ENCODE data around the gene KRAS.
"Not testable (repeated sequence)": the region's sequence is repeated elsewhere in the genome, so short reads cannot be mapped to it uniquely, and the experiment has no call there.

KRAS gene

DNA sequence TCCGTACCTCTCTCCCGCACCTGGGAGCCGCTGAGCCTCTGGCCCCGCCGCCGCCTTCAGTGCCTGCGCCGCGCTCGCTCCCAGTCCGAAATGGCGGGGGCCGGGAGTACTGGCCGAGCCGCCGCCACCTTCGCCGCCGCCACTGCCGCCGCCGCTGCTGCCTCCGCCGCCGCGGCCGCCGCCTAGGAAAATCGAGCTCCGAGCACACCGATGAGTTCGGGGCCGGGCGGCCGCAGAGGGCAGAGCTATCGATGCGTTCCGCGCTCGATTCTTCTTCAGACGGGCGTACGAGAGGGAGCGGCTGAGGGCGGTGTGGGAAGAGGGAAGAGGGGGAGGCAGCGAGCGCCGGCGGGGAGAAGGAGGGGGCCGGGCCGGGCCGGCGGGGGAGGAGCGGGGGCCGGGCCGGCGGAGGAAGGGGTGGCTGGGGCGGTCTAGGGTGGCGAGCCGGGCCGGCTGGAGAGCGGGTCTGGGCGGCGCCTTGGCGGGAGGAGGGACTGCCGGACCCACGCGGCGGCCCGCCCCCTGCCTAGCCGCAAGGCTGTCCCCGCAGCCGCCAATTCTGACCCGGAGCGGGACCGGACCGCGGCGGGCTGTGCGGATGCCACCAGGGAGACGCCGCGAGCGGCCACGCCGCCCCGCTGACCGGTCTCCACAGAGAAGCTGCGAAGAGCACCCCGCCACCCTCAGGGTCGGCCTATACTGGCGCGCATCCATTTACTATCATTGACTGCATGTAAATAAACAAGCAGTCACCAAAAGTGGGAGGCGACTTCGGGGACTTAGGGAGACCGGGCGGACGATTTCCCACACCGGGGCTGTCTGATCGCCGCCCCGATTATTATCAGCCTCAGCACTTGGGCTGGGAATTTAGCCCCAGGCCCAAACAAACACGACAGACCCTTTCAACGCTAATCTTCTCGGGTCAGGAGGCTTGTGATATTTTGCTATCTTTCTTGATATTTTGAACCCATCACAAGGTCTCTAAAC lies at the start of gene KRAS:
KRAS (minus strand) TSS at position 186 of the 987 bp plus-strand sequence.
- peaks cover under 1% of the 10 kb centered on the region for H3K36me3 Mint-ChIP-seq
- no peaks in the 10 kb centered on the region for H3K27me3 Mint-ChIP-seq
- peak within 1 kb of the TSS; percentile 90 for H3K27ac Mint-ChIP-seq
- no peaks in the 10 kb centered on the region for H3K9me3 Mint-ChIP-seq
- peak within 1 kb of the TSS; percentile 86 for H3K4me3 Mint-ChIP-seq
- H3K4me1 Mint-ChIP-seq = peaks cover 51% of the 10 kb centered on the region

GRCh38 chr12:25296381-25296780 lies 45.7 kb upstream of the KRAS start:
- no peaks in the 10 kb centered on the region for H3K27me3 Mint-ChIP-seq
- H3K27ac Mint-ChIP-seq = no peak overlapping the region
- peaks cover 2% of the 10 kb centered on the region for H3K36me3 Mint-ChIP-seq
- no peak overlapping the region for H3K4me3 Mint-ChIP-seq
- H3K9me3 Mint-ChIP-seq = no peaks in the 10 kb centered on the region
- H3K4me1 Mint-ChIP-seq = peaks cover 26% of the 10 kb centered on the region

DNA sequence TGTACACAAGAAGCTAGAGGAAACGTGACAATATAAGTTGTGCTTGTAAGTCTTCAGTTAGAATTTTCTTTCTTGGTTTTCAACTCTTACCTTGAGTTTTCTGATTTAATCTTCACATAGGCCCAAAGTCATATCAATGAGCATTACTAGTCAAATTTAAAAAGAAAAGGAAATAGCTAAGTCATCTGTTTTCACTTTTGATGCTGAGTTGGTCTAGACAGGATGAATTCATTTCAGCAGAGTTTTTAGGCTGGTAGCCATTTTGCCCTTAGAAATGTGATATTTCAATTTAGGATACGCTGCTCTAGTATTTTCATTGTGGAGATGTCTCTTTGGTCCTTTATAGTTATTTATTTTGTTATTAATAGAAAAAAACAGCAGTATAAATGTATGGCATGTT lies 44.6 kb upstream of the KRAS start:
- Mint-ChIP-seq H3K9me3 (no peaks in the 10 kb centered on the region), H3K27ac (no peak overlapping the region)

DNA sequence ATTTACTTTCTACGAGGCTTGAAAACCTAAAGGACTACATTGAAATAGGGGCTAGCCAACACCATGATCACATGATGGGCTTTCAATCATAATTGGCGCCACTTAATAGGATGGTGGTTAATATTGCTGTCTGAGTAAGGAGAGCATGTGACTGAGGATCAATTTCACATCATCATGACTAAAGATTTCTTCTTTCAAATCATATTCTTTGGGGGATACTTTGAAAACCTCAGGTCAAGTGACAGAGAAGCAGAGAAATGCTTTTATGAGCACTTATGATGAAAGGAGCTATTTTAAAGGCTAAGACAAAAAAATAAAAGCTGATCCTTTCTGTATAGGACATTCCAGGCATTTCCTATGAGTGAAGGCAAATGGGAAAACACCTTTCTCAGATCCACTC lies 42.9 kb upstream of the KRAS start:
- Mint-ChIP-seq H3K27ac (no peak overlapping the region), H3K4me3 (no peak overlapping the region), H3K27me3 (no peaks in the 10 kb centered on the region)

More for the DNA sequence above, 44.6 kb upstream of the KRAS start:
- H3K36me3 Mint-ChIP-seq = peaks cover 2% of the 10 kb centered on the region
- H3K27me3 Mint-ChIP-seq = no peaks in the 10 kb centered on the region
- H3K4me1 Mint-ChIP-seq = peaks cover 26% of the 10 kb centered on the region
- H3K4me3 Mint-ChIP-seq = no peak overlapping the region

GRCh38 chr12:25292810-25293221 lies 42.1 kb upstream of the KRAS start:
- Mint-ChIP-seq H3K9me3 (peaks cover 12% of the 10 kb centered on the region), H3K27ac (peak overlapping the region; percentile 63), H3K4me1 (peaks cover 26% of the 10 kb centered on the region)
- not testable (repeated sequence) for H3K36me3 Mint-ChIP-seq, H3K4me3 Mint-ChIP-seq, H3K27me3 Mint-ChIP-seq

More for the DNA sequence above, 42.9 kb upstream of the KRAS start:
- Mint-ChIP-seq H3K36me3 (peaks cover 7% of the 10 kb centered on the region), H3K4me1 (peaks cover 26% of the 10 kb centered on the region), H3K9me3 (peaks cover 8% of the 10 kb centered on the region)

DNA sequence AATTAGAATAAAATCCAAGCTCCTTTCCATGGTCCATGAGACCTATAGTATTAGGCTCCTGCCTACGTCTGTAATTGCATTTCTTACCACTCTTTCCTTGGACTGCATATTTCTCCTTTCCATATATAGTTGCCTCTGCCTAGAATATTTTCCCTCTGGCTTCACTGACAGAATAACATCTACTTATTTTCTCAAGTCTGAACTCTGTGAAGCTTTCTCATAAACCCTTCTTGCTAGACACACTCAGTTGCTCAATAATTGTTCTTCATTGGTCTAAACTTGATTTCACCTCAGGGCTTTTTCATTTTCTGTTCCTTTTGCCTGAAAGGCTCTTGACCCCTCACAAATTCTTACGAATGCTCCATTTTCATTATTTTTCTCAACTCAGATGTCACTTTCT lies 36.9 kb upstream of the KRAS start:
- Mint-ChIP-seq H3K27ac (no peak overlapping the region), H3K4me3 (no peak overlapping the region), H3K27me3 (no peaks in the 10 kb centered on the region), H3K36me3 (peaks cover 5% of the 10 kb centered on the region), H3K9me3 (peaks cover 14% of the 10 kb centered on the region), H3K4me1 (peaks cover 24% of the 10 kb centered on the region)

GRCh38 chr12:25286837-25287236 lies 36.1 kb upstream of the KRAS start:
- peaks cover 14% of the 10 kb centered on the region for H3K9me3 Mint-ChIP-seq
- peaks cover 26% of the 10 kb centered on the region for H3K4me1 Mint-ChIP-seq
- no peaks in the 10 kb centered on the region for H3K27me3 Mint-ChIP-seq
- no peak overlapping the region for H3K4me3 Mint-ChIP-seq
- H3K36me3 Mint-ChIP-seq = peaks cover 5% of the 10 kb centered on the region
- H3K27ac Mint-ChIP-seq = no peak overlapping the region

GRCh38 chr12:25284024-25284423 lies 33.3 kb upstream of the KRAS start:
- H3K36me3 Mint-ChIP-seq = peaks cover 2% of the 10 kb centered on the region
- H3K4me3 Mint-ChIP-seq = no peak overlapping the region
- no peaks in the 10 kb centered on the region for H3K27me3 Mint-ChIP-seq
- H3K27ac Mint-ChIP-seq = no peak overlapping the region
- peaks cover 52% of the 10 kb centered on the region for H3K4me1 Mint-ChIP-seq
- H3K9me3 Mint-ChIP-seq = peaks cover 6% of the 10 kb centered on the region

GRCh38 chr12:25283006-25283405 lies 32.3 kb upstream of the KRAS start:
- no peaks in the 10 kb centered on the region for H3K27me3 Mint-ChIP-seq
- H3K4me1 Mint-ChIP-seq = peaks cover 52% of the 10 kb centered on the region
- H3K36me3 Mint-ChIP-seq = no peaks in the 10 kb centered on the region
- H3K27ac Mint-ChIP-seq = peak overlapping the region; percentile 62
- H3K9me3 Mint-ChIP-seq = peaks cover 4% of the 10 kb centered on the region
- peak overlapping the region; percentile 19 for H3K4me3 Mint-ChIP-seq

- Mint-ChIP-seq H3K9me3 (no peaks in the 10 kb centered on the region), H3K27me3 (no peaks in the 10 kb centered on the region), H3K36me3 (no peaks in the 10 kb centered on the region), H3K4me1 (peaks cover 56% of the 10 kb centered on the region), H3K27ac (peak overlapping the region; percentile 92), H3K4me3 (peak overlapping the region; percentile 37)
These were observed 29.4 kb upstream of the KRAS start for GRCh38 chr12:25280082-25280481.

GRCh38 chr12:25278269-25278668 lies 27.5 kb upstream of the KRAS start:
- H3K36me3 Mint-ChIP-seq = no peaks in the 10 kb centered on the region
- no peak overlapping the region for H3K27ac Mint-ChIP-seq
- H3K27me3 Mint-ChIP-seq = no peaks in the 10 kb centered on the region
- no peaks in the 10 kb centered on the region for H3K9me3 Mint-ChIP-seq
- H3K4me1 Mint-ChIP-seq = peaks cover 48% of the 10 kb centered on the region
- no peak overlapping the region for H3K4me3 Mint-ChIP-seq

DNA sequence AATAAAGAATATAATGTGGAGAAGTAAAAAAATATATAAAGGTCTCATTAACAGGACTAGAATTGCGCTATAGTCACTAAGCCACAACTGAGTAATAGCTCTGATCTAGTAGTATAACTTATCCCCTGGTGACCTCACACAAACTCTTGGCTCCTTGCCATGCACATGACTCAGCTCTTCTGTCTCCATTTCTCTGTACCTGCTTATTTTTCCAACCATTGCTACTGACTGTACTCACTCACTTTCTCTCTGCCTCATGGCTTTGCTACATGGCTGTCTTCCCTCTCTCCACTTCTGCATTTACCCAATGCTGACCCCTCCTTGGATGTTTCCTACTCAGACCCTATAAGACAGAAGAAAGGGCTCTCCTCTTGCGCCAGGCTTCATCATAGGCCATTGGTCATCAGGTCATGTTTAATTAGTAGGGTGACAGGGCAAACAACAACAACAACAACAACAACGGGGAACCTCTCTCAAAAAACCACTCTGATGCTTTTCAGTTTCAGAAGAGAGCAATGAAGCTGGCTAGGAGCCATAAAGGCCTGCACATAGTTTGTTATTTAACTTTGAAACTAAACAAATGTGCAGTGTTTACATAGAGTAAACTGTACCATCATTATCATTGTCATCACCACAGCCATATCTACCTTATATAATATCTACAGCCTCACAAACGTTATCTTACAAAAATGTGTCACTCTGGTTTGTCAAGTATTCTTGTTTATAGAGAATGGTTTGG lies 25.6 kb upstream of the KRAS start:
- H3K36me3 Mint-ChIP-seq = no peaks in the 10 kb centered on the region
- H3K27ac Mint-ChIP-seq = peak overlapping the region; percentile 31
- no peaks in the 10 kb centered on the region for H3K9me3 Mint-ChIP-seq

GRCh38 chr12:25271486-25272098 lies 20.9 kb upstream of the KRAS start:
- no peaks in the 10 kb centered on the region for H3K27me3 Mint-ChIP-seq
- H3K4me1 Mint-ChIP-seq = peaks cover 12% of the 10 kb centered on the region
- no peaks in the 10 kb centered on the region for H3K36me3 Mint-ChIP-seq
- no peak overlapping the region for H3K4me3 Mint-ChIP-seq
- H3K27ac Mint-ChIP-seq = no peak overlapping the region
- H3K9me3 Mint-ChIP-seq = no peaks in the 10 kb centered on the region

More for the DNA sequence above, 25.6 kb upstream of the KRAS start:
- Mint-ChIP-seq H3K27me3 (no peaks in the 10 kb centered on the region), H3K4me1 (peaks cover 32% of the 10 kb centered on the region), H3K4me3 (no peak overlapping the region)

DNA sequence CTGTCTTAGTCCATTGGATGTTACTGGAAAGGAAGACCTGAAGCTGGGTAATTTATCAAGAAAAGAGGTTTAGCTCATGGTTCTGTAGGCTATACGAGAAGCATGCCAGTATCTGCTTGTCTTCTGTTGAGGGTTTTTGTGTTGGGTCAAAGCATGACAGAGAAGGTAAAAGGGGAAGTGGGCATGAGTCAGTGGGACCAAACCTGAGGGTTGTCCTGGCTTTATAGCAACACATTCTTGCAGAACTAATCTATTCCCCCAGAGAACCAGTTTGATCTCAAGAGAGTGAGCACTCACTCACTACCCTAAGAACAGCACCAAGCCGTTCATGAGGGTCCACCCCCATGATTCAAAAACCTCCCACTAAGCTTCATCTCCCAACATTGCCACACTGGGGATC lies 19.0 kb upstream of the KRAS start:
- Mint-ChIP-seq H3K4me1 (peaks cover 6% of the 10 kb centered on the region), H3K27ac (no peak overlapping the region), H3K4me3 (no peak overlapping the region), H3K27me3 (no peaks in the 10 kb centered on the region), H3K9me3 (no peaks in the 10 kb centered on the region), H3K36me3 (no peaks in the 10 kb centered on the region)

DNA sequence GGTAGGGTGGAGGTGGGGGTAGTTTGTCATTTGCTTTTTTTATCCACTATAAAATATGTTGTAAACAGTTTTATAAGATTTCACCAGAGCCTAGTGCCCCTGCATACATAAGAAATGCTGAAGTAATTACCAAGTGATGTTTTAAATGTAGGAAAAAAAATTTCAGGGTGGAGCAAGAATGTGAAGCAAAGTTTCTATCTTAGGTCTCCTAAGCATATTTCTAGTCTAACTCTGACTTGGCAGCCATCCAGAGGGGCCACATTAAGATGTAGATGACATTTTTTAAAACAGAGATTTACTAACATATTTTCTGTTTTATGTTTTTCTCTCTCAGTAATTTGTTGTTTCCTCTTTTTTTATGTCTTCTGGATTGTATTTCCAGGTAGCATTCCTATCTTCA lies 15.8 kb upstream of the KRAS start:
- H3K9me3 Mint-ChIP-seq = no peaks in the 10 kb centered on the region
- no peaks in the 10 kb centered on the region for H3K36me3 Mint-ChIP-seq
- no peak overlapping the region for H3K4me3 Mint-ChIP-seq
- H3K4me1 Mint-ChIP-seq = peaks cover 6% of the 10 kb centered on the region
- H3K27me3 Mint-ChIP-seq = no peaks in the 10 kb centered on the region
- H3K27ac Mint-ChIP-seq = no peak overlapping the region
